Measurements from ENCODE around the gene LRMDA.

Gene LRMDA

DNA sequence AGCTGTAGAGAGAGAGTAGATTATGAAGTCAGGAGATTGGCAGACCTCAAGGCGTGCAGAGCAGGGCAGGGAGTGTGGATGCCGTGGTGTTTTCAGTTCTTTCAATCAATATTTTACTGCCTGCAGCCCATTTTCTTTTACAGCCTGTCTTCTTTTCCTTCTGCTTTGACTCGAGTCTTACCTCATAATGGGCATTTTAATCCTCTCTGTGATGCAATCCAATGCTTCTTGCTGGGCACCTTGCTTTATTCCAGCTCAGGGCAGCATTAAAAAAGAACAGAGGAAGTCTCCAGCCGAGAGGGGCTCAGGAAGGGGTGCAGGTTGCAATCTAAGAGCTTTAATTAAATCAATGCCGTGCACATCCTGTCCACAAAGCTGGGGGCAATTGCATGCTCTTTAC is 839.0 kb downstream of the LRMDA start:
- Histone ChIP-seq H3K4me3 (IDR thresholded peaks at IDR 0.05; ENCODE audit: insufficient read depth, low read depth, low read length) (no peak overlapping the region), H3K9ac (no peak overlapping the region), H3K36me3 (ENCODE audit: insufficient read depth) (no peaks in the 10 kb centered on the region), H3K27me3 (ENCODE audit: insufficient read depth, low read depth) (no peaks in the 10 kb centered on the region), H3K4me1 (ENCODE audit: low read depth, poor library complexity, severe bottlenecking) (no peaks in the 10 kb centered on the region), H2AFZ (ENCODE audit: low read depth) (no peak overlapping the region), H4K20me1 (ENCODE audit: insufficient read depth) (no peaks in the 10 kb centered on the region), H3K79me2 (ENCODE audit: insufficient read depth, low read depth) (no peaks in the 10 kb centered on the region), H3K4me2 (no peak overlapping the region), H3K27ac (no peak overlapping the region)
- TF ChIP-seq, protein P1, sequence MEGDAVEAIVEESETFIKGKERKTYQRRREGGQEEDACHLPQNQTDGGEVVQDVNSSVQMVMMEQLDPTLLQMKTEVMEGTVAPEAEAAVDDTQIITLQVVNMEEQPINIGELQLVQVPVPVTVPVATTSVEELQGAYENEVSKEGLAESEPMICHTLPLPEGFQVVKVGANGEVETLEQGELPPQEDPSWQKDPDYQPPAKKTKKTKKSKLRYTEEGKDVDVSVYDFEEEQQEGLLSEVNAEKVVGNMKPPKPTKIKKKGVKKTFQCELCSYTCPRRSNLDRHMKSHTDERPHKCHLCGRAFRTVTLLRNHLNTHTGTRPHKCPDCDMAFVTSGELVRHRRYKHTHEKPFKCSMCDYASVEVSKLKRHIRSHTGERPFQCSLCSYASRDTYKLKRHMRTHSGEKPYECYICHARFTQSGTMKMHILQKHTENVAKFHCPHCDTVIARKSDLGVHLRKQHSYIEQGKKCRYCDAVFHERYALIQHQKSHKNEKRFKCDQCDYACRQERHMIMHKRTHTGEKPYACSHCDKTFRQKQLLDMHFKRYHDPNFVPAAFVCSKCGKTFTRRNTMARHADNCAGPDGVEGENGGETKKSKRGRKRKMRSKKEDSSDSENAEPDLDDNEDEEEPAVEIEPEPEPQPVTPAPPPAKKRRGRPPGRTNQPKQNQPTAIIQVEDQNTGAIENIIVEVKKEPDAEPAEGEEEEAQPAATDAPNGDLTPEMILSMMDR (conservative IDR thresholded peaks at IDR 0.05; ENCODE audit: low read depth, low read length), result no peak

DNA sequence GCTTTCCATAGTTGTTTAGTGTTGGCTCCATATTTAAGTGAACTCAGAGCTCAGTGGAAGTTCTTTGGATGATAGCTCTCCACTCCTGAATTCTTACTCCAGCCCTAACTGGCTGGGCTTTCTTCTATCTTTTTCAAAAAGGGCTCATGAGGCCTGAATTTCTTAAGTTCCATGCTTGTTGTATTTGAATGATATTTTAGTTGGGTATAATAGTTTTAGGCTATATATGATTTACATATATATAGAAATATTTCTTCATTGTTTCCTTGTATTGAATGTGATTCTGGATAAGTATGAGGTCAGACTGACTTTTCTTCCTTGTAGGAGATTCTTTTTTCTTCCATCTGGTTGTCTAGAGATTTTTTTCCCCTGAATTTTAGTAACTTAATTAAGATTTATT is 843.5 kb downstream of the LRMDA start:
- TF ChIP-seq, protein P1 (conservative IDR thresholded peaks at IDR 0.05; ENCODE audit: low read depth, low read length), result no peak
- Histone ChIP-seq H3K36me3 (ENCODE audit: insufficient read depth) (no peaks in the 10 kb centered on the region), H3K27ac (no peak overlapping the region), H3K79me2 (ENCODE audit: insufficient read depth, low read depth) (no peaks in the 10 kb centered on the region), H3K4me2 (no peak overlapping the region), H3K4me1 (ENCODE audit: low read depth, poor library complexity, severe bottlenecking) (no peaks in the 10 kb centered on the region), H3K4me3 (IDR thresholded peaks at IDR 0.05; ENCODE audit: insufficient read depth, low read depth, low read length) (no peak overlapping the region), H3K9ac (no peak overlapping the region), H3K27me3 (ENCODE audit: insufficient read depth, low read depth) (no peaks in the 10 kb centered on the region), H4K20me1 (ENCODE audit: insufficient read depth) (no peaks in the 10 kb centered on the region), H2AFZ (ENCODE audit: low read depth) (no peak overlapping the region)

GRCh38 chr10:76278811-76279460 is 847.5 kb downstream of the LRMDA start:
- Histone ChIP-seq H3K27ac (no peak overlapping the region), H4K20me1 (ENCODE audit: insufficient read depth) (no peaks in the 10 kb centered on the region), H3K27me3 (ENCODE audit: insufficient read depth, low read depth) (no peaks in the 10 kb centered on the region), H3K4me3 (IDR thresholded peaks at IDR 0.05; ENCODE audit: insufficient read depth, low read depth, low read length) (no peak overlapping the region), H2AFZ (ENCODE audit: low read depth) (no peak overlapping the region), H3K4me1 (ENCODE audit: low read depth, poor library complexity, severe bottlenecking) (no peaks in the 10 kb centered on the region), H3K36me3 (ENCODE audit: insufficient read depth) (no peaks in the 10 kb centered on the region), H3K4me2 (no peak overlapping the region), H3K79me2 (ENCODE audit: insufficient read depth, low read depth) (no peaks in the 10 kb centered on the region), H3K9ac (no peak overlapping the region)
- TF ChIP-seq, protein P1 (conservative IDR thresholded peaks at IDR 0.05; ENCODE audit: low read depth, low read length), result no peak

- Histone ChIP-seq H3K36me3 (ENCODE audit: insufficient read depth) (no peaks in the 10 kb centered on the region), H3K27me3 (ENCODE audit: insufficient read depth, low read depth) (no peaks in the 10 kb centered on the region), H3K79me2 (ENCODE audit: insufficient read depth, low read depth) (no peaks in the 10 kb centered on the region), H3K4me1 (ENCODE audit: low read depth, poor library complexity, severe bottlenecking) (no peaks in the 10 kb centered on the region), H3K4me3 (IDR thresholded peaks at IDR 0.05; ENCODE audit: insufficient read depth, low read depth, low read length) (no peak overlapping the region), H4K20me1 (ENCODE audit: insufficient read depth) (no peaks in the 10 kb centered on the region), H3K27ac (no peak overlapping the region), H2AFZ (ENCODE audit: low read depth) (no peak overlapping the region), H3K4me2 (no peak overlapping the region), H3K9ac (no peak overlapping the region)
- TF ChIP-seq, protein P1 (conservative IDR thresholded peaks at IDR 0.05; ENCODE audit: low read depth, low read length), result no peak
Measured at GRCh38 chr10:76281659-76282058, 850.2 kb downstream of the LRMDA start.
